ENCODE measurements around the gene C1R.

DNA sequence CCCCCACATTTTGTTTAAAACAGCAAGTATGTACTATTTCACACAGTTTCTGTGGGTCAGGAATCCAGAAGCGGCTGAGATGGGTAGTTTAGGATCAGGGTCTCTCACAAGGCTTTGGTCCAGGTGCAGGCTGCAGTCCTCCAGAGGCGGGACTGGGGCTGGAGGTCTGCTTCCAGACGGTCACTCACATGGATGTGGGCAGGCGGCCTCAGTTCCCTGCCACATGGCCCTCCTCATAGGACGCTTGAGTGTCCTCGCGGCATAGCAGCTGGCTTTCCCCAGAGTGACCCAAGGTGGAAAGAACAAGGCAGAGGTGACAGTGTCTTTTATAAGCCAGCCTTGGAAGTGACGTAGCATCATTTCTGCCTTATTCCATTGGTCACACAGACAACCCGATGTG lies 24.7 kb upstream of the C1R start:
- TF ChIP-seq RCOR1 (IDR thresholded peaks at IDR 0.05; ENCODE audit: low read length) (no peak), TAF1 (IDR thresholded peaks at IDR 0.05; ENCODE audit: borderline replicate concordance, low read depth, low read length) (no peak), POLR2AphosphoS5 (IDR thresholded peaks at IDR 0.05; ENCODE audit: low read depth, low read length) (no peak), MAX (IDR thresholded peaks at IDR 0.05; ENCODE audit: low read depth) (no peak), RXRA (IDR thresholded peaks at IDR 0.05; ENCODE audit: borderline replicate concordance, low read depth) (no peak), RAD21 (IDR thresholded peaks at IDR 0.05; ENCODE audit: low read length) (no peak), EP300 (IDR thresholded peaks at IDR 0.05; ENCODE audit: borderline replicate concordance in 1 of 2, low read depth in 1 of 2, low read length in 1 of 2) (no peak), SMC3 (IDR thresholded peaks at IDR 0.05; ENCODE audit: low read depth, low read length) (no peak)
- TF ChIP-seq, protein P1, sequence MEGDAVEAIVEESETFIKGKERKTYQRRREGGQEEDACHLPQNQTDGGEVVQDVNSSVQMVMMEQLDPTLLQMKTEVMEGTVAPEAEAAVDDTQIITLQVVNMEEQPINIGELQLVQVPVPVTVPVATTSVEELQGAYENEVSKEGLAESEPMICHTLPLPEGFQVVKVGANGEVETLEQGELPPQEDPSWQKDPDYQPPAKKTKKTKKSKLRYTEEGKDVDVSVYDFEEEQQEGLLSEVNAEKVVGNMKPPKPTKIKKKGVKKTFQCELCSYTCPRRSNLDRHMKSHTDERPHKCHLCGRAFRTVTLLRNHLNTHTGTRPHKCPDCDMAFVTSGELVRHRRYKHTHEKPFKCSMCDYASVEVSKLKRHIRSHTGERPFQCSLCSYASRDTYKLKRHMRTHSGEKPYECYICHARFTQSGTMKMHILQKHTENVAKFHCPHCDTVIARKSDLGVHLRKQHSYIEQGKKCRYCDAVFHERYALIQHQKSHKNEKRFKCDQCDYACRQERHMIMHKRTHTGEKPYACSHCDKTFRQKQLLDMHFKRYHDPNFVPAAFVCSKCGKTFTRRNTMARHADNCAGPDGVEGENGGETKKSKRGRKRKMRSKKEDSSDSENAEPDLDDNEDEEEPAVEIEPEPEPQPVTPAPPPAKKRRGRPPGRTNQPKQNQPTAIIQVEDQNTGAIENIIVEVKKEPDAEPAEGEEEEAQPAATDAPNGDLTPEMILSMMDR (IDR thresholded peaks at IDR 0.05): no peak

Measured in SK-N-SH (cell line).